Measurements from ENCODE around the gene RSPH1.
A peak's percentile ranks its signal among the peaks of the same experiment; 100 is the strongest.

Gene RSPH1

GRCh38 chr21:42496120-42496838, at the start of gene RSPH1:
Gene RSPH1 (minus strand): TSS chr21:42496224. CDS start chr21:42496186, 38 bp downstream.
- peak; percentile 98 for DNase-seq

DNA sequence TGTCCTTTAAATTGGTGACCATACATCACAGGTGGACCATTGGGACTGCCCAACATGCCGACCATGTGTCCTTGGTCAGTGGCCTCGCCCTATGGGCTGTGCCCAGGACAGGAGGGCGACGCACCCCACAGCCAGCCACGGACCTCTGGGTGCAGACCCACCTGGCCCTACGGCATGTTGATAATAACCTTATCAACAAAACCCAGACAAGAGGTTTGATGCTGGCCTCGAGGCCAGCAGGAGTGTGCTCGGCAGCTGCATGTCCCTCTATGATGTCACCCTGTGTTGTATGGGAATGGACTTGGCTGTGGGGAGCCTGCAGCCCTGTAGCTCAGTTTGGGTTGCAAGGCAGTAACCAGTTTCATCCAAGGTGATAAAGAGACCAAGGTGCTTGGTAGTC, 49.7 kb upstream of the RSPH1 start:
- DNase-seq, result no peak

DNA sequence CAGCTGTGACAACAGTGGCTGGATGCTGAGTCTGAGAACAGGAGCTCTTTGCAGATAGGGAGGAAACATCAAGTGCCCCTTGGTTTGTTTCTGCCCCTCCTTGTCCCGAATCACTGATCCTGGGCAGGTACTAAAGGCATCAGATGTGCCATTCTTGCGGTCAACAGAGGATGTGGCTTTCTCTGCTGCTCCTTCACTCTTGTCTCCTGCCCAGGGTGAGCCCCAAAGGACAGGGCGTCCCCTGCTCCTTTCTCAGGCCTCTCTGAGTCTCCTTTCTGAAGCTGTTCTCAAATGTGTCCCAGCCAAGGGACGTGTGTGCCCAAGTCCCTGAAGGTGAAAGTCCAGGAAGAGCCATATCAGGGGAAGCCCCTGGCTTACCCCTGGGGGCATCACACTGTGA, 49.3 kb upstream of the RSPH1 start:
- DNase-seq, result no peak

DNA sequence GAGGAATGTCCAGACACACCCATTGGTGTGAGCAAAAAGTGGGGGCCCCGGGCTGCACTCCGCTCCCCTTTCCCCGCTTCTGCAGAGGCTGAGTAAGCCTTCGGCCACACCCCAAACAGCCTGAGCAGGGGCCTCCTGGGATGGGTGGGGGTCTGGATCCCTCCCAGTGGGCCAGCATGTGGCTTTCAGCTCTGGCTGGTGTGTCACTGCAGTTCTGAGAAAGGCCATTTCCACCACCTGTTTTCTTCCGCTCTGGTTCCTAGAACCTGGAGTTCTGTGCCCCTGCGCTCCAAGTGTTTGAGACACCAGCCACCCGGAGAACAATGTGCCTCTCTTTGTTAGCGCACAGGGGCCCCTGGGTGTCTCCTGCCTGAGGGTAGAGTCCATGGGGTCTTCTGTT, 48.5 kb upstream of the RSPH1 start:
- DNase-seq, result no peak

DNA sequence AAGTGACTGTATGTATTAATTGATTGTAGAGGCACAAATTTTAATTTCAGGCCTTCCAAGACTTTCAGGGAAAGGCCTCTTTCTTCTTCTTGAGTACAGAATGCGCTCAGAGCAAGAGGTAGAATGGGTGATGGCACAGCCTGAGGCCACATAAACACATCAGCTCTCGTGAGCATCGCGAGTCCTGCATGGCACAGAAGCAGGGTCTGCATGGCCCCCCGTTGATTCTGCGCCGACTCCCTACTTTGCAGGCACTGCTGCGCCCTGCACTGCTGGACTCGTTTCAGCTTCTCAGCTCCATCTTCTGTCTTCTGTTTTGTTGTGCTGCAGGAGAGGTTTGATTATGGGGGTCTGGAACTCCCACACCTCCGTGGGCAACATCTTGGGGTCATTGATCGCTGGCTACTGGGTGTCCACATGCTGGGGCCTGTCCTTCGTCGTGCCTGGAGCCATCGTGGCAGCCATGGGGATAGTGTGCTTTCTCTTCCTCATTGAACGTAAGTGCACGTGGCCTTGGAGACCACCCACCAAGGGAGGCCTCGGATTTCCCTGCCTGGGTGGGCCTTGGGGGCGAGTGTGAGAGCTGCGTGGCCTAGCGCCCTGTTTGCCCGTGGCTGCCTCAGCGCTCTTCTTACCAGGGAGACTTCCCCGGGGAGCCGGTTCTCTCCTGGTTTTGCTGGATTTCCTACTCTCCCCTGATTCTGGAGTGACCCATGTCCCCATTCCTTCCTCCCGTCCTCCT, 47.3 kb upstream of the RSPH1 start:
- DNase-seq, result no peak

- DNase-seq, result no peak
Observed at GRCh38 chr21:42542596-42542995, 46.6 kb upstream of the RSPH1 start.

DNA sequence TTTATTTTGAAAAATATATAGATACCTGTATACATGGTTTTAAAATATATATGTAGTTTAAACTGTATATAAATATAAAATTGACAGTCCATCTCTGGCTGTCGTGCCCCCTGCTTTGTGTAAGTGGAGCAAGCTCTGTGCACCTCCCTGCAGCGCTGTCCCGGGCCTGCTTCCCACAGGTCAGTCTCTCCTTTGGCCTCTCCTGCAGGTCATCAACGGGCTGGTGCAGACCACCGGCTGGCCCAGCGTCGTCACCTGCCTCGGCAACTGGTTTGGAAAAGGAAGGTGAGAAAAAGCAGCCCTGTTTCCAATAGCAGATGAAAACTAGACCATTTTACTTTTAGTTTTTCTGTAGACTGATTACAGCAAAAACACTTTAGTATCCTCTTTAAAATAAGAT, 46.2 kb upstream of the RSPH1 start:
- no peak for DNase-seq

DNA sequence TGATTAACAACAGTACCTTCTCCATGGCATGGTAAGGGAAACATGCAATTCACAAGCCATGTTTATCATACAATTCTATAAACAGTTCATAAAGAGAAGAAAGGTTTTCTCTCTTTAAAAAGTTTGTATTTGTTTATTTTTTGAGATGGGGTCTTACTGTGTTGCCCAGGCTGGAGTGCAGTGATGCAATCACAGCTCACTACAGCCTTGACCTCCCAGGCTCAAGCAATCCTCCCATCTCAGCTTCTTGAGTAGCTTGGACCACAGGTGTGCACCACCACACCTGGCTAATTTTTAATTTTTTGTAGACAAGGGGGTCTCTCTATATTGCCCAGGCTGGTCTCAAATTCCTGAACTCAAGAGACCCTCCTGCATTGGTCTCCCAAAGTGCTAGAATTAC, 45.6 kb upstream of the RSPH1 start:
- no peak for DNase-seq

- DNase-seq, result no peak
Observed at GRCh38 chr21:42541174-42541573, 45.1 kb upstream of the RSPH1 start.

GRCh38 chr21:42540396-42540795, 44.4 kb upstream of the RSPH1 start:
- no peak for DNase-seq

- DNase-seq, result no peak
Observed at GRCh38 chr21:42539931-42540343, 43.9 kb upstream of the RSPH1 start.

DNA sequence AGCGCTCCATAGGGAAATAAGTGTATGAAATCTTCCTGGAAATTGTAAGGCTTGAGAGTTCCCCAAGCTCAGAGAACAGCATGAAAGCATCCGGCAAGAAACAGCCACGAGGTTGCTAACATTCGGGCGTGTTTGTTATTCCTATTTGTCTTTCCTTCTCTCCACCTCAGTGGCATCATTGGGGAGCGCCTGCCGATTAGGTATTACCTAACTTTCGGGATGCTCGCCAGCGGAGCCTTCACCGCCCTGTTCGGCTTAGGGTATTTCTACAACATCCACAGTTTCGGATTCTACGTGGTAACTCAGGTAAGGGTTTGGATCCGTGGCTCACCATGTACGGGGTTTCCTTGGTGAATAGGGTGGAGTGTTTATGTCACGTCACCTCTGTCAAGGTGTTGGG, 43.3 kb upstream of the RSPH1 start:
- no peak for DNase-seq

DNA sequence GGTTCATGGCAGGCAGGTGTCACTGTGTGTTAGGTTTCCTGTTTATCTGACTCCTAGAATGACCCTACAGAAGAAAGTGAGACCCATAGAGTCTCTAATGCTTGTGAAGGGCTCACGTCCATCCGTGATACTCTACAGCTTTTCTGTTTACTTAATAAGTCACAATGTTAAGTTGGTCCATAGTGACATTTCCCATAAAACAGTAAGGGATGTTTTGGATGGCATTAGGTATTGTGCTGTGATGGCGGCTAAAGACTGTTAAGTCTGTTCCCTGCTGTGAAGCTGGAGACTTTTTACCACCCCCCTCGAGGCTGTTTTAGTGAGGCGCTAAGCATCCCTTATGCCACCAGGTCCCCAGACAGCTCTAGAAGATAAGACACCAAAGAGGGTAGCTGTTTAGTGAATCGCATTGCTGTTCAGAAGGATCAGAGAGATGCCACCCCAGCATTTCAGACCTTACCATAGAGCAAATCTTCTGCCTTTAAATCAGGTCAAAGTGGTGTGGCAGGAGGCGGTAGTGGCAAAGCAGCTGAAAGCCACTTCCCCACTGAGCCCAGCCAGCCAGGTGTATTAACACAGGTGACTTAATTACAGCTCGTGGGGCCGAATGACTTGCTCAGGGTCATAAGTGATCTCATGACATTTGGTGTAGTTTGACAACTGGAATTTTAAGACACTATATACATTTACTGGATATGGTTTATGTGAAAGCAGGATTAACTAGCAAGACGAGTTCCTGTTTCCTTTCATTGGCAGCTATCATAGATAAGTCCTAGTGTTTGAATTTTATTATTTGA, 42.7 kb upstream of the RSPH1 start:
- peak; percentile 86 for DNase-seq

- DNase-seq, result no peak
Observed at GRCh38 chr21:42537106-42537742, 41.2 kb upstream of the RSPH1 start.

- DNase-seq, result no peak
Observed at GRCh38 chr21:42536601-42537000, 40.6 kb upstream of the RSPH1 start.

GRCh38 chr21:42535602-42536171, 39.7 kb upstream of the RSPH1 start:
- DNase-seq, result no peak

DNA sequence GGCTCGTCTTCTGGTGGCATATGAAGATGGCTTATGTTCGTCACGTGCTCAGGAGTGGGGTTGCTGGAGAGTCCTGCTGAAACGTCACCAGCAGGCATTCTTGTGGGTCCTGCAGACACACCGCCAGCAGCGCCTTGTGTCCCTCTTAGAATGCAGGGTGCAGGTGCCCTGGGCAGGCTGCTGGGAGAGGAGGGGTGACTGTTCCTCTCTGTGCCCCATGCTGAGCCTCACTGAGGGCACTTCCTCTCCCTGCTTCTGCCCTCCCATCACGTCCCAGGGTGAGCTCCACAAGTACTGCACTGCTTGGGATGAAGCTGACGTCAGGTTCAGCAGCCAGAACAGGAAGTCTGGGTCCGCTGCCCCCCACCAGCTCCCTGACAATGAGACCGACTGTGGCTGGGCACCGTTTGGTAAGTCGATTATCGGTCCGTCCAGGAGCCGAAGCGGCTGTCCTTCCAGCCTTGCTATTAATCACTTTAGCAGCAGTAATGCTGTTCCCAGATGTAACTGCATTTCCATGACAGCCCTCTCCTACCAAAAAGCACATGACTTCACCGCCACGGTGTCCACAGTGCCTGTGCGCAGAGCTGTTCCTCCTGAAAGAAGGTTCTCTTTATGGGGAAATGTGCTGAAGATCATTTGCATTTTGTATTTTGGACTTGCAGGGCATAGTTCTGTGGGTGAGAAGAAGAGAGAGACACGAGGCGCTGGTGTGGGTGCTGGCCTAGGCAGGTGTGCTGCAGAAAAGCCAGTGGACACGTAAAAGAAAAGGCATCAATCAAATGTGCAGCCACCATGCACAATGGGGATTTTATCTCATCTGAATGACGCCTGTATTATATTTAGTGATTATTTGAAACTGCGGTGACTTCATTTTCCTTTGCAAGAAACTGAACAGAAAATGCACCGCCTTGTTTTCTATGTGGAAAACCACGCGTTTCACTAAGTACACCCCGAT, 38.7 kb upstream of the RSPH1 start:
- peak; percentile 37 for DNase-seq

- no peak for DNase-seq
Observed at GRCh38 chr21:42533963-42534355, 37.9 kb upstream of the RSPH1 start.

- no peak for DNase-seq
Observed at GRCh38 chr21:42533306-42533962, 37.4 kb upstream of the RSPH1 start.

GRCh38 chr21:42532466-42533181, 36.6 kb upstream of the RSPH1 start:
- peak; percentile 18 for DNase-seq

All from NCI-H510A treated with DMSO at 0.1 percent for 48 hours (cell line).